ENCODE results near the gene COG2. TPM values are rescaled to one million over a fixed set of nuclear protein-coding genes. Genes with fewer than 3 reads are reported as not detected.

COG2 gene
- total RNA-seq, 6 donors from 2014 or later, result 23.5 to 37.7 (median 28.7) TPM

- Histone ChIP-seq H3K4me1 (no peaks in the 10 kb centered on the region), H3K27ac (no peak overlapping the region), H3K4me3 (no peak overlapping the region), H3K27me3 (no peaks in the 10 kb centered on the region), H3K9me3 (no peaks in the 10 kb centered on the region), H3K36me3 (no peaks in the 10 kb centered on the region)
- WGBS, 2 donors, result 54 to 75% methylated on average over 2 of the region's 2 CpGs
- no peak for TF ChIP-seq POLR2AphosphoS5 (IDR thresholded peaks at IDR 0.05)
- TF ChIP-seq CTCF (IDR thresholded peaks at IDR 0.05), result no peak
- no peak for TF ChIP-seq EP300 (IDR thresholded peaks at IDR 0.05)
- TF ChIP-seq POLR2A (IDR thresholded peaks at IDR 0.05), result no peak
- ATAC-seq (ENCODE audit: low FRiP score in 2 of 2), result no peak
- no peak for DNase-seq
These were observed 16.0 kb upstream of the COG2 start for GRCh38 chr1:230626232-230626631.

- WGBS, 2 donors, result 87 to 92% methylated on average over 2 of the region's 2 CpGs
- Histone ChIP-seq H3K9me3 (no peaks in the 10 kb centered on the region), H3K36me3 (no peaks in the 10 kb centered on the region), H3K27ac (no peak overlapping the region), H3K27me3 (no peaks in the 10 kb centered on the region), H3K4me1 (no peaks in the 10 kb centered on the region), H3K4me3 (no peak overlapping the region)
- TF ChIP-seq EP300 (IDR thresholded peaks at IDR 0.05) (no peak), CTCF (IDR thresholded peaks at IDR 0.05) (no peak), POLR2AphosphoS5 (IDR thresholded peaks at IDR 0.05) (no peak)
- DNase-seq (no peak), ATAC-seq (ENCODE audit: low FRiP score in 2 of 2) (no peak)
These were observed 14.5 kb upstream of the COG2 start for GRCh38 chr1:230627767-230628166.

- H3K27ac ChIP-seq, result no peak overlapping the region
- no peaks in the 10 kb centered on the region for H3K36me3 ChIP-seq
- H3K27me3 ChIP-seq, result no peaks in the 10 kb centered on the region
- H3K4me3 ChIP-seq, result no peak overlapping the region
- H3K9me3 ChIP-seq, result no peaks in the 10 kb centered on the region
- DNase-seq (no peak), ATAC-seq (ENCODE audit: low FRiP score in 2 of 2) (no peak)
- no peaks in the 10 kb centered on the region for H3K4me1 ChIP-seq
- TF ChIP-seq EP300 (IDR thresholded peaks at IDR 0.05) (no peak), POLR2AphosphoS5 (IDR thresholded peaks at IDR 0.05) (no peak), POLR2A (IDR thresholded peaks at IDR 0.05) (no peak), CTCF (IDR thresholded peaks at IDR 0.05) (no peak)
These were observed 12.8 kb upstream of the COG2 start for GRCh38 chr1:230629511-230629910.

GRCh38 chr1:230631477-230631876, 10.8 kb upstream of the COG2 start:
- ATAC-seq (ENCODE audit: low FRiP score in 2 of 2) (no peak), DNase-seq (no peak)
- Histone ChIP-seq H3K9me3 (no peaks in the 10 kb centered on the region), H3K27me3 (no peaks in the 10 kb centered on the region), H3K4me1 (no peaks in the 10 kb centered on the region), H3K4me3 (no peak overlapping the region), H3K36me3 (no peaks in the 10 kb centered on the region), H3K27ac (no peak overlapping the region)
- no peak for TF ChIP-seq CTCF (IDR thresholded peaks at IDR 0.05)
- no peak for TF ChIP-seq EP300 (IDR thresholded peaks at IDR 0.05)
- no peak for TF ChIP-seq POLR2AphosphoS5 (IDR thresholded peaks at IDR 0.05)
- TF ChIP-seq POLR2A (IDR thresholded peaks at IDR 0.05), result no peak
- 65 to 82% methylated on average over 1 of the region's 1 CpG for WGBS, 2 donors

- Histone ChIP-seq H3K27ac (no peak overlapping the region), H3K4me1 (no peaks in the 10 kb centered on the region), H3K4me3 (no peak overlapping the region), H3K36me3 (no peaks in the 10 kb centered on the region), H3K27me3 (no peaks in the 10 kb centered on the region), H3K9me3 (no peaks in the 10 kb centered on the region)
- no peak for DNase-seq
- TF ChIP-seq CTCF (IDR thresholded peaks at IDR 0.05) (peak in 3 of 6 experiments; percentile 11 to 35 (median 33)), EP300 (IDR thresholded peaks at IDR 0.05) (no peak)
- 56 to 59% methylated on average over 4 of the region's 4 CpGs for WGBS, 2 donors
- peak; percentile 54 to 59 for ATAC-seq (ENCODE audit: low FRiP score in 2 of 2)
These were observed 9.9 kb upstream of the COG2 start for GRCh38 chr1:230632273-230632873.
